Esophagus muscularis mucosa (tissue), 4 donors: ENCODE measurements around the gene CUX1.

Source experiments
- CTCF ChIP-seq, 3 experiments: fragments of 200-600 bp in 2 of 3; fragments of 450-650 bp in 1 of 3; sonication (generic) in 2 of 3; IDR thresholded peaks; one replicate each; pipeline ENCODE4 v1.5.1; 2017 to 2019; ENCODE audit warnings: antibody characterized with exemption in 3 of 3, mild to moderate bottlenecking in 2 of 3, moderate library complexity in 1 of 3
- EP300 ChIP-seq: sonication (generic); formaldehyde crosslinking; IDR thresholded peaks from one replicate; pipeline ENCODE4 v1.6.1; 2017; ENCODE audit warnings: antibody characterized with exemption
- POLR2A ChIP-seq: fragments of 450-650 bp; IDR thresholded peaks from one replicate; pipeline ENCODE4 v1.6.1; 2017; ENCODE audit warnings: antibody characterized with exemption, moderate library complexity, mild to moderate bottlenecking, low read depth
- POLR2AphosphoS5 ChIP-seq, 2 donors: sonication (generic); formaldehyde crosslinking; IDR thresholded peaks; one replicate each; pipeline ENCODE4 v1.6.1; 2017; ENCODE audit warnings: antibody characterized with exemption in 2 of 2

GRCh38 chr7:101841328-101841727, 23.9 kb downstream of the CUX1 start:
- TF ChIP-seq POLR2A (no peak), CTCF (IDR thresholded peaks at IDR 0.05) (no peak), EP300 (no peak), POLR2AphosphoS5 (IDR thresholded peaks at IDR 0.05) (no peak)
